NCI-H748 (cell line): ENCODE data around the gene RTN4.

Experiments
- DNase-seq: peaks from one replicate; lab custom pipeline; 2025; ENCODE audit not compliant: unreplicated experiment; lab: John Stamatoyannopoulos, UW

The RTN4 gene

DNA sequence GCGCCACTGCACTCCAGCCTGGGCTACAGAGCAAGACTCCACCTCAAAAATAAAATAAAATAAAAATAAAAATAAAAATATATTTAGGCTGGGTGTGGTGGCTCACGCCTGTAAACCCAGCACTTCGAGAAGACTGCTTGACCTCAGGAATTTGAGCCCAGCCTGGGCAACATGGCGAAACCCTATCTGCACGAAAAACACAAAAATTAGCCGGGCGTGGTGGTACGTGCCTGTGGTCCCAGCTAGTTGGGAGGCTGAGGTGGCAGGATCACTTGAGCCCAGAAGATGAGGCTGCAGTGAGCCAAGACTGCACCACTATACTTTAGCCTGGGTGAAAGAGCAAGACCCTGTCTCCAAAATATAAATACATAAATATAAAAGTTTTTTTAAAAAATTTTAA lies 6.4 kb downstream of the RTN4 start:
- no peak for DNase-seq

DNA sequence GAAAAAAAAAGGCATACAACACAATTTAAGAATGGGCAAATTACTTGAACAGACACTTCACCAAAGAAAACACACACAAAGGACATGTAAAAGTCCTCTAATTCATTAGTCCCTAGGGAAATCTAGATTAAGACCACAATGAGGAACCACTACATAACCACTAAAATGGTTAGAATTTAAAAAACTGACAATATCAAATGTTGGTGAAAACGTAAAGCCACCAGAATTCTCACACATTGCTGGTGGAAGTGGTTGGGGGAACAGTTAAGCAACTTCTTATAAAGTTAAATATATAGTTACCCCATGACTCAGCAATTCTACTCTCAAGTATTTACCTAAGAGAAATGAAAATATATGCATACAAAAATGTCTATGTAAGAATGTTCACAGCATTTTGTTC lies 11.8 kb downstream of the RTN4 start:
- no peak for DNase-seq

GRCh38 chr2:55035716-55036115 lies 14.5 kb downstream of the RTN4 start:
- DNase-seq, result no peak

GRCh38 chr2:55033921-55034320 lies 16.3 kb downstream of the RTN4 start:
- no peak for DNase-seq

DNA sequence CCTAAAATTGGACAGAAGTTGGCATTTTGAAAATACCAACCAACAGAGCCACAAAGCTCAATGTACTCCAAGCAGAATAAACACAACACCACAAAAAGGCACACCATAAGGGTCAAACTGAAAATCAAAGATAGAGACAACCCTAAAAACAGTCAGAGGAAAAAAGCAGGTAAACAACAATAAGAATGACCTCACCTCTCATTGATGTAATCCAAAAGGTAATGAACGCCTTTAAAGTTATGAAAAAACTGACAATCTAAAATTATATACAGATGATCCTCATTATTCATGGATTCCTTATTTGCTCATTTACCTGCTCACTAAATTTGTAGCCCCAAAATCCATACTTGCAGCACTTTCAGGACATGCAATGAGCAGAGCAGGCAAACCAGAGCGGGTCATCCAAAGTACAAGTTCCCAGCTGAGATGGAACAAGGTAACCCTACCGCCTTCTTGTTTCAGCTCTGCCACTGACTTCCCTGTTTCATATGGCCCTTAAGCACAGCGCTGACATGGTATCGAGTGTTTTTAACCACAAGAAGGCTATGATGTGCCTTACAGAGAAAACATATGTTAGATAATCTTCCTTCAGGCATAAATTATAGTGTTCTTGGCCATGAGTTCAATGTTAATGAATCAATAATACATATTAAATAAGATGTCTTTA lies 17.0 kb downstream of the RTN4 start:
- DNase-seq, result no peak

DNA sequence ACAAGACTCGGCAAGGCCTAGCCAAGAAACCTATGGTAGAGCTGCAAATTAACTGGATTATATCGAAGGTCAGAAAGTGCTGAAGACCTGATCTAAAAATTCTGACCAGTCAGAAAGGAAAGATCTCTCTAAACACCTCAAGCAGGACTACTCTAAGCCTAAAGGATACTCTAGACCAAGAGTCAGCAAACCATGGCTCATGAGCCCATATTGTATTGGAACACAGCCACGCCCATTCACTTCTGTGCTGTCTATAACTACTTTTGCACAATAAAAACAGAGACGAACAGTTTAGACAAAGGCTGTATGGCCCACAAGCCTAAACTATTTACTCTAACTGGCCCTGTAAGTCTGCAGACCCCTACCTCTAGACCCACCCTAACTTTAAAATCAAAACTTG lies 18.7 kb downstream of the RTN4 start:
- no peak for DNase-seq

- no peak for DNase-seq
Measured at GRCh38 chr2:55030766-55031165, 19.5 kb downstream of the RTN4 start.

GRCh38 chr2:55029098-55029497 lies 21.2 kb downstream of the RTN4 start:
- no peak for DNase-seq

DNA sequence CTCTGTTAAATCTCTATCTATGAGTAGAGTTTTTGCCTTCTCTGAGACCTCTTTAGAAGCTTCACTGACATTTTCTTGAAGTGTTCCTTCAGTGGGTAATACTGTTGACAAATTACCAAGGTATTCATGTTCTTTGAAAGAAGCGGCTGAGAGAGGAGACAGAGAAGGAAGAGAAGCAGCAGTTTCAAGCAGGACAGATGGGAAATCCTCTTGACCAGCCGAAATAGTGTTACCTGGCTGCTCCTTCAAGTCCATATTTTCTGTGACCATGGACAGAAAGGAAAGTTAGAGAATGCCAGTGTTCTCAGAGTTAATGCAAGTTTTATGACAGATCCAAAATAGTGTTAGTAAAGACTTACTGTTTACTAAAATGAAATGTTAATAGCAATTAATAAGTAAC lies 23.0 kb downstream of the RTN4 start:
- DNase-seq, result no peak

GRCh38 chr2:55026202-55026601 lies 24.0 kb downstream of the RTN4 start:
- no peak for DNase-seq

DNA sequence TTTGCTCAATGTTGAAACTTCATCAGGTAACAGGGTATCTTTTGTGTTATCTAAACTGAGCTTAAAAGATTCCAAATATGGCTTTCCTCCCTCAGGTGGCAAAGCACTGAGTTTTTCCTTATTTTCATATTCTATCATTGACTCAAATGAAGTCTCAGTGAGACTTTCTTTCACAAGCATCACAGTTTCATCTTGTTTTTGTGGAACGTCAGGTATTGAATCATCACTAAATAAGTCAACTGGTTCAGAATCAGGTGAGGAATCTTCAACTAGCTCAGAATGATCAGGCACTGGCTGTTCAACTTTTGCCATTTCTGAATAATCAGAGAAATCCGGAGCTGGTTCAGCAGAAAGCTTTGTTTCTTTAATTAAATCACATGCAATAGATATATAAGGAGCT lies 24.6 kb downstream of the RTN4 start:
- no peak for DNase-seq

DNA sequence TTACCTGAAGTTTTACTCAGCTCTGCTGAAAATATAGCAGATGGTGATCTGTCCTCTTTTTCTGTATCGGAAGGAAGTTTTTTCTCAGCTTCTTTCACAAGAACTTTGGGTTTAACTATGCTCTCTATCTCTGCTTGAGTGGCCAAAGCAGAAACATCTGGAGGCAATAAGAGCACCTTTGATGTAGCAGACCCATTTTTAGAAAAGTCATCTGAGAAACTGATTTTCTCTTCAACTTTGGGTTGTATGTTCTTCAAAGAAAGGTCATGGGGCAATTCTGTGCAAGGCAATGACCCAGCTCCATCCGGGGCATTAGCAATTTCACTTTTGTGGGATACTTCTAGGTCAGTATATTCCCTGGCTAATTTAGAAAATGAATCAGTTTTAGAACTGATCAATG lies 25.2 kb downstream of the RTN4 start:
- DNase-seq, result no peak

GRCh38 chr2:55022476-55022875 lies 27.8 kb downstream of the RTN4 start:
- DNase-seq, result no peak

GRCh38 chr2:55019526-55020258 lies 30.6 kb downstream of the RTN4 start:
- no peak for DNase-seq

DNA sequence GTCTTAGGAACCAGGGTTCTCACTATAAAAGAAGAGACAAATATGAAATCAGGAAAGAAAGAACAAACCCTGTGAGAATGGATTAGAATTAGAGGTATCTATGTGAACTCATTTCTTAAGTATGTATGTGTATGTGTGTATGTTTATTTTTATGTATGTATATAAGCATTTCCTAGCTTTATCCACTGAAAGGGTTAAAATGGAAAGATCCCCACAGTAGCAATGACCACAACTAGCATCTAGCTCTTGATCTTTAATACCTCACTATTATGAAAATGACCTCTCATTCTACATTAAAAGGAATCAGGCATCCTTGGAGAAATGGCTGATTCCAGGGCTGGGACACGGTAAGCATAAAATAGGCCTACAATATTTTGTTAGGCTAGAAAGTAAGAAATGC lies 31.6 kb downstream of the RTN4 start:
- DNase-seq, result no peak

- no peak for DNase-seq
Measured at GRCh38 chr2:55017880-55018279, 32.4 kb downstream of the RTN4 start.

DNA sequence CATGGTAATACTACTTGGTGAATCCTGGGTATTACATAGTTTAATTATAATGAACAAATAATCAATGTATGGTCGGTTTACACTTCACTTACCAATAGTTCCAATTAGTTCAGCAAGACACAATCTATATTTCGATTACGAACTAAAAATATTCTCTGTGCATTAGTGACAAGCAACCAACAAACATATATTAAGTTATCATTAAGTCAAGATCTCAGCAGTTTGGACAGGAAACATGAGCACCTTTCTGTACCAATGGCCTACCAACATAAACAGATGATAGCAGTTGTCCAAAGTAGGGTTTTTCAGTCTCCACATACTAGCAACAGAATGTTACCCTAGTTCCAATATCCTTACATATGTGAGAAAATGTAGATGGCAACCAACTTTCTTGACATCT lies 32.8 kb downstream of the RTN4 start:
- DNase-seq, result no peak

GRCh38 chr2:55014962-55015939 lies 35.0 kb downstream of the RTN4 start:
- peak; percentile 57 for DNase-seq

DNA sequence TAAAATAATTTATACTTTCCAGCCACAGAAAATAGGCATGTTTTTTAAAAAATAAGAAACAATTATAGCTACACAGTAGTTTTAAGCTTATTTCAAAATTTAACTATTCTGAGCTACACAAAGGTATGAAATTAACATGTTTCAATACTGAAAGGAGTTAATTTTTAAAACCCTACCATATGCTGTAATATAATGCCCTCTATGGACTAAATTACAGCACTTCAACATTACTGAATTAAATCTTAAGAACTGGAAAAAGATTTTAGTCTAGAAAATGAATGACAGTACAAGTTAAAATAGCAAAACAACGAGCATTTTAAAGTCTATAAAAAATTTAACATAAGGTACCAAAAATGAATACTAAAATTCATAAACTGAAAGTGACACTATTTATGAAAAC lies 36.3 kb downstream of the RTN4 start:
- no peak for DNase-seq

DNA sequence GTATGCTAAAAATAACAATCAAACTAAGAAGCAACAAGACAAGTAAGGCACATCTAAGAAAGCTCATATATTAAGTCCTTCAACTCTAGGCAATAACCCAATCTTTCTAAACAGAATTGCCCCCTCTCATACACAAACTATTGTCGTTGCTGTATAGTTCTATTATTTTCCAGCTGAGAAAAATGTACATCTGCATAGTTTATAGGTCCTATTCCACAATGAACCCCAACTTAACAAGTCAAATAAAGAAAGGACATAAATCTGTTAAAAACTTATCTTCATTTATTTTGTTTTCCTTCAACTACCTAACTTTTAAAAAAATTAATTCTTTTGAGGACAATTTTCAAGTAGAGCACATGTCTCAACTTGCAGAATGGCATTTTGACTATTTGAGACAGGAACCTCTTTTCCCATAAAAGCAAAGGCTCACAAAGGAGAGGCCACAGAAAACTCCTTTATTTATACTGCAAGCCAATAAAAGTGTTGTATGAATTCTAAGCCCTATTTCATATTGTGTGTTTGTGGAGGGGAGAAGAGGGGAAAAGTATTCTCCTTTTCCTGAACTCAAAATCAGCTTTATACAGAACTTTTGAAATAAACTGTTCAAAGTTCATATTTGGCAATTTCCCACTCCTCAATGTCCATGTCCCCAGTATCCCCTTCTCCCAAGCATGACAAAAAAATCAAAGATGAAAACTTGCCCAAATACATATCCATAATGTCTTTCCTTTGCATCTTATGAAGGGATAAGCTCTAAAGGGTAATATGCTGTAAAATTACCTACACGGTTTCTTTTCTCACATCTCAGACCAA lies 37.4 kb downstream of the RTN4 start:
- no peak for DNase-seq
